ENCODE measurements around the gene ACOT12. TPM values are rescaled to one million over a fixed set of nuclear protein-coding genes. Genes with fewer than 3 reads are reported as not detected.

Gene ACOT12
- total RNA-seq, 1 experiment from 2014 or later = not detected

DNA sequence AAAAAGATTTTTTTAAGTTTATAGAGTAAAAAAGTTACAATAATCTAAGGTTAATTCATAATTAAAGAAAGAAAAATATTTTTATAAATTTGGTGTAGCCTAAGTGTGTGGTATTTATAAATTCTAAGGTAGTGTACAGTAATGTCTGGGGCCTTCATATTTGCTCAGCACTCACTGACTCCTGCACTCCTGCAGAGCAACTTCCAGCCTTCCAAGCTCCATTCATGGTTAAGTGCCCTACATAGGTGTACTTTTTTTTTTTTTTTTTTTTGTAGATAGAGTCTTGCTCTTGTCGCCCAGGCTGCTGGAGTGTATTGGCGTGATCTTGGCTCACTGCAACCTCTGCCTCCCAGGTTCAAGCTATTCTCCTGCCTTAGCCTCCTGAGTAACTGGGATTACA is 10.1 kb downstream of the ACOT12 start:
- Histone ChIP-seq H4K91ac (ENCODE audit: insufficient read length, low read depth, low read length) (no peak overlapping the region), H3K27me3 (ENCODE audit: insufficient read depth, low read length) (no peaks in the 10 kb centered on the region), H3K56ac (ENCODE audit: insufficient read length, low read depth, low read length) (no peak overlapping the region), H3K27ac (ENCODE audit: insufficient read length, low read depth, low read length) (no peak overlapping the region), H2BK5ac (ENCODE audit: insufficient read length, low read length) (no peak overlapping the region), H2BK15ac (ENCODE audit: low read depth, low read length) (no peak overlapping the region), H4K5ac (ENCODE audit: insufficient read length, low read depth, low read length) (no peak overlapping the region), H2AFZ (ENCODE audit: low read length) (no peak overlapping the region), H3K79me2 (ENCODE audit: insufficient read depth, low read length) (no peaks in the 10 kb centered on the region), H3K4ac (ENCODE audit: low read depth, low read length) (no peak overlapping the region), H3K14ac (ENCODE audit: insufficient read depth, low read length) (no peak overlapping the region), H3K9me3 (ENCODE audit: control insufficient read depth, low read depth, low read length) (no peaks in the 10 kb centered on the region), H4K8ac (replicated peaks; ENCODE audit: insufficient read length, low read depth, low read length) (no peak overlapping the region), H3K4me2 (ENCODE audit: insufficient read depth, insufficient read length, low read length) (no peak overlapping the region), H4K20me1 (ENCODE audit: control insufficient read depth, insufficient read depth, insufficient read length) (no peaks in the 10 kb centered on the region), H3K79me1 (ENCODE audit: insufficient read depth, low read depth, low read length, poor library complexity, severe bottlenecking) (no peaks in the 10 kb centered on the region), H3K9ac (ENCODE audit: extremely low read depth, insufficient read length, low read length) (no peak overlapping the region), H3K4me1 (ENCODE audit: insufficient read depth, low read length) (no peaks in the 10 kb centered on the region), H3K23ac (ENCODE audit: insufficient read length, low read depth, low read length) (no peak overlapping the region), H2BK12ac (ENCODE audit: insufficient read length, low read depth, low read length) (no peak overlapping the region), H2BK120ac (ENCODE audit: low read depth, low read length, poor library complexity, severe bottlenecking) (no peak overlapping the region), H3T11ph (ENCODE audit: low read length) (no peak overlapping the region), H3K23me2 (ENCODE audit: insufficient read length, low read depth, low read length, poor library complexity, severe bottlenecking) (no peaks in the 10 kb centered on the region), H3K18ac (ENCODE audit: insufficient read length, low read depth, low read length) (no peak overlapping the region), H2AK5ac (ENCODE audit: insufficient read length, low read length) (no peak overlapping the region), H2BK20ac (ENCODE audit: low read depth, low read length, poor library complexity, severe bottlenecking) (no peak overlapping the region)
- no peaks in the 10 kb centered on the region for H3K36me3 Mint-ChIP-seq (ENCODE audit: insufficient read depth in 1 of 3, low read depth in 3 of 3)
- no peak for DNase-seq
- WGBS (ENCODE audit: extremely low coverage, insufficient read length, low lambda C conversion rate) = no CpG with 5 or more reads among the region's 2 CpGs
- no peak overlapping the region for H3K4me3 Mint-ChIP-seq
- peaks cover 2% of the 10 kb centered on the region; the same call in 1 of the 2 replicates for H3K27me3 Mint-ChIP-seq (ENCODE audit: low read depth)
- H3K4me1 Mint-ChIP-seq = no peaks in the 10 kb centered on the region
- no peaks in the 10 kb centered on the region for H3K9me3 Mint-ChIP-seq
- TF ChIP-seq, protein P1, sequence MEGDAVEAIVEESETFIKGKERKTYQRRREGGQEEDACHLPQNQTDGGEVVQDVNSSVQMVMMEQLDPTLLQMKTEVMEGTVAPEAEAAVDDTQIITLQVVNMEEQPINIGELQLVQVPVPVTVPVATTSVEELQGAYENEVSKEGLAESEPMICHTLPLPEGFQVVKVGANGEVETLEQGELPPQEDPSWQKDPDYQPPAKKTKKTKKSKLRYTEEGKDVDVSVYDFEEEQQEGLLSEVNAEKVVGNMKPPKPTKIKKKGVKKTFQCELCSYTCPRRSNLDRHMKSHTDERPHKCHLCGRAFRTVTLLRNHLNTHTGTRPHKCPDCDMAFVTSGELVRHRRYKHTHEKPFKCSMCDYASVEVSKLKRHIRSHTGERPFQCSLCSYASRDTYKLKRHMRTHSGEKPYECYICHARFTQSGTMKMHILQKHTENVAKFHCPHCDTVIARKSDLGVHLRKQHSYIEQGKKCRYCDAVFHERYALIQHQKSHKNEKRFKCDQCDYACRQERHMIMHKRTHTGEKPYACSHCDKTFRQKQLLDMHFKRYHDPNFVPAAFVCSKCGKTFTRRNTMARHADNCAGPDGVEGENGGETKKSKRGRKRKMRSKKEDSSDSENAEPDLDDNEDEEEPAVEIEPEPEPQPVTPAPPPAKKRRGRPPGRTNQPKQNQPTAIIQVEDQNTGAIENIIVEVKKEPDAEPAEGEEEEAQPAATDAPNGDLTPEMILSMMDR (conservative IDR thresholded peaks at IDR 0.05) = no peak
- H3K27ac Mint-ChIP-seq = no peak overlapping the region

All from H9 (cell line).